K562 (cell line): Measurements from ENCODE around the gene PGGHG. TPM values are rescaled to one million over a fixed set of nuclear protein-coding genes. Genes with fewer than 3 reads are reported as not detected.

Experiments used
- CREM ChIP-seq: IDR thresholded peaks from 2 replicates; pipeline ENCODE4 v1.6.1; 2014; ENCODE audit warnings: antibody characterized with exemption, low read depth
- CXXC5 ChIP-seq: fragments of 250-450 bp; sonication (Bioruptor Pico); IDR thresholded peaks from 2 replicates; pipeline ENCODE4 v1.8.0; 2022; ENCODE audit warnings: inconsistent platforms, mild to moderate bottlenecking, moderate library complexity
- DPF2 ChIP-seq: fragments of 450-650 bp; IDR thresholded peaks from 2 replicates; pipeline ENCODE4 v1.6.1; 2016
- E2F3 ChIP-seq: fragments of 250-450 bp; sonication (Bioruptor Pico); IDR thresholded peaks from 2 replicates; pipeline ENCODE4 v1.4.0; 2020; ENCODE audit warnings: mild to moderate bottlenecking
- ELF2 ChIP-seq: fragments of 250-450 bp; sonication (Bioruptor Pico); IDR thresholded peaks from 2 replicates; pipeline ENCODE4 v1.5.0; 2021; ENCODE audit warnings: mild to moderate bottlenecking
- FOXK1 ChIP-seq: sonication (generic); formaldehyde crosslinking; IDR thresholded peaks from 2 replicates; pipeline ENCODE4 v1.8.0; 2022; ENCODE audit warnings: missing genetic modification reagents, mild to moderate bottlenecking, borderline replicate concordance
- HDAC1 ChIP-seq, 2 experiments: fragments of 450-650 bp; IDR thresholded peaks; 2 replicates each; pipeline ENCODE4 v1.6.1; 2016 to 2017; ENCODE audit warnings: inconsistent platforms in 1 of 2, mild to moderate bottlenecking in 1 of 2, moderate library complexity in 1 of 2
- MXI1 ChIP-seq: IDR thresholded peaks from 2 replicates; pipeline ENCODE4 v1.6.1; 2011; ENCODE audit warnings: low read depth, mild to moderate bottlenecking, improper control_type of control experiment, low read length
- TEAD1 ChIP-seq, 2 experiments: fragments of 450-650 bp in 1 of 2; sonication (generic) in 1 of 2; formaldehyde crosslinking; IDR thresholded peaks; 2 replicates each; pipeline versions ENCODE4 v1.4.0 to v1.8.0; 2020 to 2022; ENCODE audit warnings: mild to moderate bottlenecking in 2 of 2, missing genetic modification reagents in 1 of 2
- ZC3H8 ChIP-seq: fragments of 450-650 bp; IDR thresholded peaks from 2 replicates; pipeline ENCODE4 v1.6.1; 2017
- ZNF41 ChIP-seq: fragments of 250-450 bp; sonication (Bioruptor Pico); conservative IDR thresholded peaks from 2 replicates; pipeline ENCODE4 v1.4.0; 2020; ENCODE audit warnings: mild to moderate bottlenecking
- ZNF445 ChIP-seq: fragments of 250-450 bp; sonication (Bioruptor Pico); IDR thresholded peaks from 2 replicates; pipeline ENCODE4 v1.4.0; 2020; ENCODE audit warnings: low read depth, mild to moderate bottlenecking, moderate library complexity
- ZNF584 ChIP-seq: fragments of 200-800 bp; sonication (Bioruptor generic); IDR thresholded peaks from 2 replicates; pipeline ENCODE4 v1.6.1; 2016; ENCODE audit warnings: low read depth, mild to moderate bottlenecking, missing genetic modification characterization, missing compliant biosample characterization
- ZNF699 ChIP-seq: fragments of 250-450 bp; sonication (Bioruptor Pico); IDR thresholded peaks from 2 replicates; pipeline ENCODE4 v1.8.0; 2021; ENCODE audit warnings: mild to moderate bottlenecking, moderate library complexity; ENCODE audit not compliant: insufficient replicate concordance
- ZNF764 ChIP-seq: fragments of 250-450 bp; sonication (Bioruptor Pico); IDR thresholded peaks from 2 replicates; pipeline ENCODE4 v1.4.0; 2020; ENCODE audit warnings: low read depth, mild to moderate bottlenecking, moderate library complexity
- polyA plus RNA-seq, 8 experiments: library from polyadenylated mRNA; depleted of rRNA in 4 of 8; stranded (reverse) in 5 of 8; unstranded in 3 of 8; fragments of >200 nt; fragmentation: Nextera tagmentation in 2 of 8; fragmentation: Illumina TruSeq in 1 of 8; extraction: Ambion mirVana in 2 of 8; extraction: Trizol in 1 of 8; gene quantifications; 2 replicates each; pipeline versions ENCODE4 v1.2.1 to v1.2.3, GENCODE V29; 2011 to 2014; ENCODE audit warnings: inconsistent platforms in 1 of 8, missing spikeins in 1 of 8
- total RNA-seq, 7 experiments: library from RNA; depleted of rRNA in 6 of 7; stranded (reverse); fragments of >200 nt in 6 of 7; fragmentation: Illumina TruSeq in 2 of 7; extraction: Trizol in 2 of 7; gene quantifications; 2 replicates each; pipeline versions ENCODE4 v1.2.1 to v1.2.3, GENCODE V29; 2011 to 2021; ENCODE audit warnings: low replicate concordance in 1 of 7
- TF ChIP-seq, protein P1 (sequence below): fragments of 250-450 bp; sonication (Bioruptor Pico); IDR thresholded peaks from 2 replicates; pipeline ENCODE4 v1.4.0; 2020
- TF ChIP-seq, protein P2 (sequence below): sonication (generic); formaldehyde crosslinking; IDR thresholded peaks from 2 replicates; pipeline ENCODE4 v1.9.0; 2022; ENCODE audit warnings: mild to moderate bottlenecking, missing genetic modification reagents
- TF ChIP-seq, protein P3 (sequence below): fragments of 250-450 bp; sonication (Bioruptor Pico); IDR thresholded peaks from 2 replicates; pipeline ENCODE4 v1.5.0; 2021
- TF ChIP-seq, protein P4 (sequence below): IDR thresholded peaks from 2 replicates; pipeline ENCODE4 v1.6.1; 2014; ENCODE audit warnings: antibody characterized with exemption

The PGGHG gene
- total and polyA plus RNA-seq, 9 of the 15 experiments (the other 6 are each of a cell fraction or from before 2014, with no cell fraction given): 0.38 to 85.1 (median 18.1) TPM

DNA sequence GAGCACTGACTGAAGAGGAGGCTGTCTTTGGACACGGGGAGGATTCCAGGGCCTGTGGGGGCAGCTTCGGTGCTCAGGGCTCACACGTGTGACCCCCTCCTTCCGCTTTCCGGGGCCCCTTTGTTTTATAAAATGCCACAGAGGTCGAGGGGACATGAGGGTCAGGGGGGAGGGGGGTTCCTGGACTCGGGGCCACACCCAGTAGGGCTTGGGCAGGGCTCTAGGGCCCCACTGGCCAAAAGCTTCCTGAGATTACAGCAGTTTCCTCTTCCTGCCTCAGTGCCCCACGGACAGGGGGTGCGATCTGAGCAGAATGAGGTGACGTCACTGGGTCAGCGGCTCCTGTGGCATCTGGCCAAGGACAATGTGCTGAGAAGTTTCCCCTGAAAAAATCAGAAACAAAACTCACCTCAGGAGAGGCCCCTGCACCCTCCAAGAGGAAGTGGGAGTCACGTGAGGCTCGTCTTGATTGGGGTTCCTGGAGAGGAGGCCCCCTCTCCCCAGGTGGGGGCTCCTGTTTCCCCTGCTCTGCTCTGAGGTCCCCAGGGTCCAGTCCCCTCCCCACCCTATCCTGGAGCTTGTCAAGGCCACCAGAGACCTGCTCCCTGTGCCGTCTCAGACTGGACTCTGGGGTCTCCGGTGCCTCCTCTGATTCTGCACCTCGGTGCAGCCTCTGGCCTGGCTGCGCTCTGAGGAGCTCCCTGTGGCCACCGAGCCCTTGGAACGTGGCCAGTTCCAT is 38.1 kb downstream of the PGGHG start (continued):
- TF ChIP-seq HDAC1 (IDR thresholded peaks at IDR 0.05): peak in 1 of 2 experiments; percentile 34; a peak in 1 of 4 replicates
- TF ChIP-seq ZNF699: no peak
- TF ChIP-seq DPF2: 0 out of 2 replicates have a peak, but pooled peaks have one; percentile 46
- TF ChIP-seq ZNF764: no peak
- peak in 1 of 2 experiments; percentile 28; a peak in 1 of 4 replicates for TF ChIP-seq TEAD1 (CRISPR knock-in tag; IDR thresholded peaks at IDR 0.05)
- no peak for TF ChIP-seq MXI1
- TF ChIP-seq, protein P1, sequence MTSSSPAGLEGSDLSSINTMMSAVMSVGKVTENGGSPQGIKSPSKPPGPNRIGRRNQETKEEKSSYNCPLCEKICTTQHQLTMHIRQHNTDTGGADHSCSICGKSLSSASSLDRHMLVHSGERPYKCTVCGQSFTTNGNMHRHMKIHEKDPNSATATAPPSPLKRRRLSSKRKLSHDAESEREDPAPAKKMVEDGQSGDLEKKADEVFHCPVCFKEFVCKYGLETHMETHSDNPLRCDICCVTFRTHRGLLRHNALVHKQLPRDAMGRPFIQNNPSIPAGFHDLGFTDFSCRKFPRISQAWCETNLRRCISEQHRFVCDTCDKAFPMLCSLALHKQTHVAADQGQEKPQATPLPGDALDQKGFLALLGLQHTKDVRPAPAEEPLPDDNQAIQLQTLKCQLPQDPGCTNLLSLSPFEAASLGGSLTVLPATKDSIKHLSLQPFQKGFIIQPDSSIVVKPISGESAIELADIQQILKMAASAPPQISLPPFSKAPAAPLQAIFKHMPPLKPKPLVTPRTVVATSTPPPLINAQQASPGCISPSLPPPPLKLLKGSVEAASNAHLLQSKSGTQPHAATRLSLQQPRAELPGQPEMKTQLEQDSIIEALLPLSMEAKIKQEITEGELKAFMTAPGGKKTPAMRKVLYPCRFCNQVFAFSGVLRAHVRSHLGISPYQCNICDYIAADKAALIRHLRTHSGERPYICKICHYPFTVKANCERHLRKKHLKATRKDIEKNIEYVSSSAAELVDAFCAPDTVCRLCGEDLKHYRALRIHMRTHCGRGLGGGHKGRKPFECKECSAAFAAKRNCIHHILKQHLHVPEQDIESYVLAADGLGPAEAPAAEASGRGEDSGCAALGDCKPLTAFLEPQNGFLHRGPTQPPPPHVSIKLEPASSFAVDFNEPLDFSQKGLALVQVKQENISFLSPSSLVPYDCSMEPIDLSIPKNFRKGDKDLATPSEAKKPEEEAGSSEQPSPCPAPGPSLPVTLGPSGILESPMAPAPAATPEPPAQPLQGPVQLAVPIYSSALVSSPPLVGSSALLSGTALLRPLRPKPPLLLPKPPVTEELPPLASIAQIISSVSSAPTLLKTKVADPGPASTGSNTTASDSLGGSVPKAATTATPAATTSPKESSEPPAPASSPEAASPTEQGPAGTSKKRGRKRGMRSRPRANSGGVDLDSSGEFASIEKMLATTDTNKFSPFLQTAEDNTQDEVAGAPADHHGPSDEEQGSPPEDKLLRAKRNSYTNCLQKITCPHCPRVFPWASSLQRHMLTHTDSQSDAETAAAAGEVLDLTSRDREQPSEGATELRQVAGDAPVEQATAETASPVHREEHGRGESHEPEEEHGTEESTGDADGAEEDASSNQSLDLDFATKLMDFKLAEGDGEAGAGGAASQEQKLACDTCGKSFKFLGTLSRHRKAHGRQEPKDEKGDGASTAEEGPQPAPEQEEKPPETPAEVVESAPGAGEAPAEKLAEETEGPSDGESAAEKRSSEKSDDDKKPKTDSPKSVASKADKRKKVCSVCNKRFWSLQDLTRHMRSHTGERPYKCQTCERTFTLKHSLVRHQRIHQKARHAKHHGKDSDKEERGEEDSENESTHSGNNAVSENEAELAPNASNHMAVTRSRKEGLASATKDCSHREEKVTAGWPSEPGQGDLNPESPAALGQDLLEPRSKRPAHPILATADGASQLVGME (CRISPR knock-in tag): peak; percentile 51; the same call in 1 of the 2 replicates
- TF ChIP-seq CXXC5 (CRISPR knock-in tag): peak; percentile 74
- TF ChIP-seq ZC3H8: no peak
- 0 out of 2 replicates have a peak, but pooled peaks have one; percentile 50 for TF ChIP-seq ELF2
- TF ChIP-seq FOXK1: no peak
- TF ChIP-seq ZNF41 (CRISPR knock-in tag): no peak
- TF ChIP-seq E2F3: no peak
- peak; percentile 83 for TF ChIP-seq CREM
- no peak for TF ChIP-seq ZNF445 (CRISPR knock-in tag)
- TF ChIP-seq, protein P2, sequence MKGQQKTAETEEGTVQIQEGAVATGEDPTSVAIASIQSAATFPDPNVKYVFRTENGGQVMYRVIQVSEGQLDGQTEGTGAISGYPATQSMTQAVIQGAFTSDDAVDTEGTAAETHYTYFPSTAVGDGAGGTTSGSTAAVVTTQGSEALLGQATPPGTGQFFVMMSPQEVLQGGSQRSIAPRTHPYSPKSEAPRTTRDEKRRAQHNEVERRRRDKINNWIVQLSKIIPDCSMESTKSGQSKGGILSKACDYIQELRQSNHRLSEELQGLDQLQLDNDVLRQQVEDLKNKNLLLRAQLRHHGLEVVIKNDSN (CRISPR knock-in tag): peak; percentile 94
- TF ChIP-seq ZNF584: 0 out of 2 replicates have a peak, but pooled peaks have one; percentile 46
- TF ChIP-seq, protein P3, sequence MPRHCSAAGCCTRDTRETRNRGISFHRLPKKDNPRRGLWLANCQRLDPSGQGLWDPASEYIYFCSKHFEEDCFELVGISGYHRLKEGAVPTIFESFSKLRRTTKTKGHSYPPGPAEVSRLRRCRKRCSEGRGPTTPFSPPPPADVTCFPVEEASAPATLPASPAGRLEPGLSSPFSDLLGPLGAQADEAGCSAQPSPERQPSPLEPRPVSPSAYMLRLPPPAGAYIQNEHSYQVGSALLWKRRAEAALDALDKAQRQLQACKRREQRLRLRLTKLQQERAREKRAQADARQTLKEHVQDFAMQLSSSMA (CRISPR knock-in tag): 0 out of 2 replicates have a peak, but pooled peaks have one; percentile 11
- TF ChIP-seq, protein P4, sequence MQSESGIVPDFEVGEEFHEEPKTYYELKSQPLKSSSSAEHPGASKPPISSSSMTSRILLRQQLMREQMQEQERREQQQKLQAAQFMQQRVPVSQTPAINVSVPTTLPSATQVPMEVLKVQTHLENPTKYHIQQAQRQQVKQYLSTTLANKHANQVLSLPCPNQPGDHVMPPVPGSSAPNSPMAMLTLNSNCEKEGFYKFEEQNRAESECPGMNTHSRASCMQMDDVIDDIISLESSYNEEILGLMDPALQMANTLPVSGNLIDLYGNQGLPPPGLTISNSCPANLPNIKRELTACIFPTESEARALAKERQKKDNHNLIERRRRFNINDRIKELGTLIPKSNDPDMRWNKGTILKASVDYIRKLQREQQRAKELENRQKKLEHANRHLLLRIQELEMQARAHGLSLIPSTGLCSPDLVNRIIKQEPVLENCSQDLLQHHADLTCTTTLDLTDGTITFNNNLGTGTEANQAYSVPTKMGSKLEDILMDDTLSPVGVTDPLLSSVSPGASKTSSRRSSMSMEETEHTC: peak; percentile 67; the same call in 1 of the 2 replicates
